NCI-H345 treated with DMSO at 0.1 percent for 48 hours (cell line): ENCODE data around the gene EZR.

Experiments used
- DNase-seq: peaks from one replicate; lab custom pipeline; 2025; ENCODE audit not compliant: unreplicated experiment; lab: John Stamatoyannopoulos, UW

The EZR gene

GRCh38 chr6:158737710-158738615 is 81.2 kb downstream of the EZR start:
- no peak for DNase-seq

GRCh38 chr6:158737082-158737709 is 82.0 kb downstream of the EZR start:
- DNase-seq, result no peak

- DNase-seq, result no peak
Measured at GRCh38 chr6:158735009-158735408, 84.2 kb downstream of the EZR start.

- no peak for DNase-seq
Measured at GRCh38 chr6:158730541-158730907, 88.6 kb downstream of the EZR start.

- no peak for DNase-seq
Measured at GRCh38 chr6:158729906-158730540, 89.1 kb downstream of the EZR start.

- DNase-seq, result no peak
Measured at GRCh38 chr6:158725704-158726103, 93.5 kb downstream of the EZR start.

GRCh38 chr6:158722176-158722729 is 96.9 kb downstream of the EZR start:
- no peak for DNase-seq

GRCh38 chr6:158718461-158719046 is 100.6 kb downstream of the EZR start:
- no peak for DNase-seq

- no peak for DNase-seq
Measured at GRCh38 chr6:158717341-158718330, 101.5 kb downstream of the EZR start.
